Nephron (organoid): ENCODE data around the gene RFX2.

Experiments
- H3K27ac Mint-ChIP-seq, 3 experiments: 2 replicates each; pipeline ENCODE4 v1.8.0; 2020; ENCODE audit warnings: mixed read lengths in 3 of 3, mild to moderate bottlenecking in 2 of 3, moderate library complexity in 1 of 3
- H3K27me3 Mint-ChIP-seq: 2 replicates; pipeline ENCODE4 v1.8.0; 2021; ENCODE audit warnings: low read depth, mild to moderate bottlenecking, moderate library complexity, mixed read lengths
- H3K36me3 Mint-ChIP-seq: 2 replicates; pipeline ENCODE4 v1.8.0; 2020; ENCODE audit warnings: low read depth, mixed read lengths
- H3K4me1 Mint-ChIP-seq: 2 replicates; pipeline ENCODE4 v1.8.0; 2020; ENCODE audit warnings: mixed read lengths
- H3K4me3 Mint-ChIP-seq, 3 experiments: 2 replicates each; pipeline ENCODE4 v1.8.0; 2020; ENCODE audit warnings: mild to moderate bottlenecking in 3 of 3, mixed read lengths in 3 of 3, moderate library complexity in 2 of 3
- H3K9me3 Mint-ChIP-seq: 2 replicates; pipeline ENCODE4 v1.8.0; 2020; ENCODE audit warnings: mixed read lengths
- TF ChIP-seq, protein P1 (sequence below), 3 experiments: fragments of 200-600 bp; sonication (generic); IDR thresholded peaks; one replicate each; pipeline ENCODE4 v1.5.0; 2021; ENCODE audit warnings: antibody characterized with exemption in 3 of 3; ENCODE audit not compliant: unreplicated experiment in 3 of 3

The RFX2 gene

DNA sequence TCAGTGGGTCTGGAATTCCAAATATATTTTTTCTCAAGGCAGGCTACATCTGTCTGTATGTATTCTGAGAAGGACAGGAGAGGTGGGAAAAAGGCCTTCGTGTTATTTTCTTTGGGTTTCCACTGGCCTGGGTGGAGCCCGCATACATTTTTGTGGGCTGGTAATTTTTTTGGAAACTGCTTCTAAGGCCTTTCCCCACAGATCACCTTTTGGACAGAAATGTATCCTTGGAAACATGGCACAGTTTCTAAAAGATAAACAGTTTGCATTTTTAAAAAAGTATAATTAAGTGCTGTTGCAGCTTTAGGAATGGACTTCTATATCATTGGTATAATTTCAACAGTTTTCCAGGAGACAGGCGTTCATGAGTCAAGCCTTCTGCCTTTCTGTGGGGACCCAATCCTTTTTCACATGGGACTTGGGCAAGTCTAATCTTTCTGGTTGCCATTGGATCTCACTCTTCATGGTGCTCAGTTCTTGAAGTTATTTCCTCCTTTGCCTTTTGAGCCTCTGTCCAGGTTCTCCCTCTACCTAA is 8.9 kb downstream of the RFX2 start:
- Mint-ChIP-seq H3K27ac (no peak overlapping the region), H3K4me1 (peaks cover 23% of the 10 kb centered on the region), H3K36me3 (no peaks in the 10 kb centered on the region), H3K9me3 (no peaks in the 10 kb centered on the region), H3K27me3 (no peaks in the 10 kb centered on the region), H3K4me3 (no peak overlapping the region)
- TF ChIP-seq, protein P1, sequence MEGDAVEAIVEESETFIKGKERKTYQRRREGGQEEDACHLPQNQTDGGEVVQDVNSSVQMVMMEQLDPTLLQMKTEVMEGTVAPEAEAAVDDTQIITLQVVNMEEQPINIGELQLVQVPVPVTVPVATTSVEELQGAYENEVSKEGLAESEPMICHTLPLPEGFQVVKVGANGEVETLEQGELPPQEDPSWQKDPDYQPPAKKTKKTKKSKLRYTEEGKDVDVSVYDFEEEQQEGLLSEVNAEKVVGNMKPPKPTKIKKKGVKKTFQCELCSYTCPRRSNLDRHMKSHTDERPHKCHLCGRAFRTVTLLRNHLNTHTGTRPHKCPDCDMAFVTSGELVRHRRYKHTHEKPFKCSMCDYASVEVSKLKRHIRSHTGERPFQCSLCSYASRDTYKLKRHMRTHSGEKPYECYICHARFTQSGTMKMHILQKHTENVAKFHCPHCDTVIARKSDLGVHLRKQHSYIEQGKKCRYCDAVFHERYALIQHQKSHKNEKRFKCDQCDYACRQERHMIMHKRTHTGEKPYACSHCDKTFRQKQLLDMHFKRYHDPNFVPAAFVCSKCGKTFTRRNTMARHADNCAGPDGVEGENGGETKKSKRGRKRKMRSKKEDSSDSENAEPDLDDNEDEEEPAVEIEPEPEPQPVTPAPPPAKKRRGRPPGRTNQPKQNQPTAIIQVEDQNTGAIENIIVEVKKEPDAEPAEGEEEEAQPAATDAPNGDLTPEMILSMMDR (IDR thresholded peaks at IDR 0.05; ENCODE audit: unreplicated experiment in 3 of 3): no peak

DNA sequence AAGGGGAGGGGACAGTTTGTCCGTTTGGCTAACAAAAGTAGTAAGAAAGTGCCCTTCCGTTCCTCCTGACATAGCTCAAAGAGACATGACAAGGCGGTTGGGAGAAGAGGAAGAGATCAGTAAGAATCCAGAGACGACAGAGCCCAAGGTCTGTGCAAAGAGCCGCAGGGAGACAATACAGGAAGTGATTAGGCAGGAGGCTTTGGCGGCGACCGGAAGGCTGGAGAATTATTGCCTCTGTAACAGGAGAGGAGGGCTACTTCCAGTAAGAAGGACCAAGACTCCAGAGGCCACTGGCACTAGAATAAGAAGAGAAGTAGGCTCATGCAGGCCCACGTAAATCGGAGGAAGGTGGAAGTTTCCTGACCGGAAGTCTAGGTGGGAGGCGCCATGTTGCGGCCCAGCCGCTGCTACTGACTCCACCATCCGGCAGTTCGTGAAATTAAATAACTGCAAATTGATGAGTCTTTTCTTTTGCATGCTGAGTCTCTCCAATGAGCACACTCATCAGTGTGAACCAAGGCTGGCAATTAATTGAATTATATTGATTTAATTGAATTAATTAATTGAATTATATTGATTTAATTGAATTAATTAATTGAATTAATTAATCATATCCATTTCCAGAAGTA is 9.9 kb downstream of the RFX2 start:
- no peaks in the 10 kb centered on the region for H3K9me3 Mint-ChIP-seq
- H3K4me3 Mint-ChIP-seq: peak overlapping the region; percentile 20 to 63 (median 49)
- H3K27ac Mint-ChIP-seq: peak overlapping the region; percentile 53 to 90 (median 72)
- TF ChIP-seq, protein P1 (IDR thresholded peaks at IDR 0.05; ENCODE audit: unreplicated experiment in 3 of 3): no peak
- no peaks in the 10 kb centered on the region for H3K27me3 Mint-ChIP-seq
- no peaks in the 10 kb centered on the region for H3K36me3 Mint-ChIP-seq
- H3K4me1 Mint-ChIP-seq: peaks cover 23% of the 10 kb centered on the region

DNA sequence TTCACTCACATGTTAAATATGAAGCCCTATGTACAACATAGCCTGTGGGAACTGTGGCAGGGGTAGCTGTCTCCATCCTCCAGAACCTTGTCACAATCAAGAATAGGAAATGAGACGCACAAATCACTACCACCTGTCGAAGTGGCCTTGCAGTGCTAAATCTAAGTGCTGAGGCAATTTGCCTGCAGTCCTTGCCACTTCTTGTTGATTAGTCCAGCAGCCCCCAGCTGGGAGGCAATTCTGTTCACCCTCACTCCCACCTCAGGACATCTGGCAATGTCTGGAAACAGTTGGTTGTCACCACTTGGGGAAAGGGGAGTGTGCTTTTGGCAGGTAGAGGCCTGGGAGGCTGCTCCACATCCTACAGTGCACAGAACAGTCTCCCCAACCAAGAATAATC is 10.7 kb downstream of the RFX2 start:
- H3K4me3 Mint-ChIP-seq: peak overlapping the region in 1 of 3 experiments; percentile 63
- no peaks in the 10 kb centered on the region for H3K36me3 Mint-ChIP-seq
- H3K4me1 Mint-ChIP-seq: peaks cover 23% of the 10 kb centered on the region
- H3K27me3 Mint-ChIP-seq: no peaks in the 10 kb centered on the region
- H3K9me3 Mint-ChIP-seq: no peaks in the 10 kb centered on the region
- TF ChIP-seq, protein P1 (IDR thresholded peaks at IDR 0.05; ENCODE audit: unreplicated experiment in 3 of 3): no peak
- peak overlapping the region; percentile 55 to 90 (median 72) for H3K27ac Mint-ChIP-seq

DNA sequence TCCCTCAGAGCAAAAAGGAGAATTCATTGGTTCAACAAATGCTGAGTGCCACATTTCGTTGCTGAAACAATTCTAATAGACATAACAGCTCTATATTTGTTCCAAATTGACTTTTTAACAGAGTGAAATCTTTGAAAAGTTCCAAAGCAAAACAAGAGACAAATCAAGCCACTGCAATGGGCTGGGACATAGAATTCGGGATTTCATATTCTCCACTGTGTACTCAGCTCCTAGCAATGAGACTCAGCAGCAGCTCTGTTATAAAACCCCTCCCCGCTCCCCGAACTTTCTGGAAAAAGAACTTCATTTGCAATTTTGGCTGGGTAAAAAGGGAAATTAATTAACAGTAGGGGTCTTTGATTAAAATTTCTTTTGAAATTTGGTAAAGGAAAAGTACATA is 11.3 kb downstream of the RFX2 start:
- Mint-ChIP-seq H3K36me3 (no peaks in the 10 kb centered on the region), H3K27ac (peak overlapping the region in 2 of 3 experiments; percentile 55 to 90), H3K27me3 (no peaks in the 10 kb centered on the region), H3K9me3 (no peaks in the 10 kb centered on the region), H3K4me1 (peaks cover 23% of the 10 kb centered on the region), H3K4me3 (no peak overlapping the region)
- TF ChIP-seq, protein P1 (IDR thresholded peaks at IDR 0.05; ENCODE audit: unreplicated experiment in 3 of 3): no peak

DNA sequence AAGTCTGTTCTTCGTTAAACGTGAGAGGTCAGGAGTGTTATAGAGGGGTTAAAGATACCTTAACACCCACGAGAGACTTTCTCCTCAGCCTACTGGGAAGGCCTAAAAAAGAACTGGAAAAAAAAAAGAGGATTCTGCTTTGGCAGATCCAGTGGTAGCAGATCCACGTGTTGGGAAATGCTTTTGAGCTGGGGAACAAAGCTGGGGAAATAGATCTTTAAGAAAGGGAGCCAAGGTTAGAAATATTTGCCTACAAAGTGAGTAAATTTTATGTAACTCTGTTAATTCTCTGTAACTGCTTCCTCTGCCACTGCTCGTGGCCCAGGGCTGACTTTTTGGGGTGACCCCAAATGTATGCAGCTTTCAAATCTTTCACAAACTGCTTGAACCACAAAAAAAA is 11.7 kb downstream of the RFX2 start:
- TF ChIP-seq, protein P1 (IDR thresholded peaks at IDR 0.05; ENCODE audit: unreplicated experiment in 3 of 3): no peak
- H3K4me1 Mint-ChIP-seq: peaks cover 23% of the 10 kb centered on the region
- peak overlapping the region; percentile 30 to 90 (median 55) for H3K27ac Mint-ChIP-seq
- H3K27me3 Mint-ChIP-seq: no peaks in the 10 kb centered on the region
- no peaks in the 10 kb centered on the region for H3K9me3 Mint-ChIP-seq
- H3K4me3 Mint-ChIP-seq: no peak overlapping the region
- no peaks in the 10 kb centered on the region for H3K36me3 Mint-ChIP-seq

DNA sequence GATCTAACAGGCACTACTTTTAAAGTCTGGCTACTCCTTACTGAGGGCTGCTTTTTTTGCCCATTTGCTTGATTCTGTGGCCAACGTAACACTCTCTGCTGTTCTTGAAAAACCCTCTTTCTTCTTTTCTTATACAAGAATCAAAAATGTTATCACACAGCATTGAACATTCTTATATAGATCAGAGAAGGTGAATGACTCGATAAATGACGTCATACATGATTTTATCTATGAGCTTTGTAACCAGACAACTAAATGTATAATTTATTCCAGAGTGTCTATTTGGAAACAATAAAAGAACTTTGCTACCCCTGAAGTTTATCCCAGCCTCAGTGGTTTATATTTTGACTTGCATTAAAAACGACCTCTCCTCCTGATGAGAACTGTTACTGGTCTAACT is 12.4 kb downstream of the RFX2 start:
- Mint-ChIP-seq H3K36me3 (no peaks in the 10 kb centered on the region), H3K27ac (peak overlapping the region; percentile 30 to 90 (median 55)), H3K4me3 (no peak overlapping the region), H3K9me3 (no peaks in the 10 kb centered on the region), H3K27me3 (no peaks in the 10 kb centered on the region), H3K4me1 (peaks cover 23% of the 10 kb centered on the region)
- TF ChIP-seq, protein P1 (IDR thresholded peaks at IDR 0.05; ENCODE audit: unreplicated experiment in 3 of 3): no peak
